Stimulated activated CD8-positive, alpha-beta memory T cell treated with anti-CD3 and anti-CD28 coated beads, Interleukin-12 subunit alpha, Interleukin-12 subunit beta, amount 100 ng/mL, for 24 hours (primary cell): ENCODE data around the gene ORAI2.
"Not testable (repeated sequence)": the region's sequence is repeated elsewhere in the genome, so short reads cannot be mapped to it uniquely, and the experiment has no call there.

Source experiments
- DNase-seq: peaks from one replicate; pipeline ENCODE4 v3.0.0-alpha.2; 2020; ENCODE audit errors: extremely low read depth

ORAI2 gene

DNA sequence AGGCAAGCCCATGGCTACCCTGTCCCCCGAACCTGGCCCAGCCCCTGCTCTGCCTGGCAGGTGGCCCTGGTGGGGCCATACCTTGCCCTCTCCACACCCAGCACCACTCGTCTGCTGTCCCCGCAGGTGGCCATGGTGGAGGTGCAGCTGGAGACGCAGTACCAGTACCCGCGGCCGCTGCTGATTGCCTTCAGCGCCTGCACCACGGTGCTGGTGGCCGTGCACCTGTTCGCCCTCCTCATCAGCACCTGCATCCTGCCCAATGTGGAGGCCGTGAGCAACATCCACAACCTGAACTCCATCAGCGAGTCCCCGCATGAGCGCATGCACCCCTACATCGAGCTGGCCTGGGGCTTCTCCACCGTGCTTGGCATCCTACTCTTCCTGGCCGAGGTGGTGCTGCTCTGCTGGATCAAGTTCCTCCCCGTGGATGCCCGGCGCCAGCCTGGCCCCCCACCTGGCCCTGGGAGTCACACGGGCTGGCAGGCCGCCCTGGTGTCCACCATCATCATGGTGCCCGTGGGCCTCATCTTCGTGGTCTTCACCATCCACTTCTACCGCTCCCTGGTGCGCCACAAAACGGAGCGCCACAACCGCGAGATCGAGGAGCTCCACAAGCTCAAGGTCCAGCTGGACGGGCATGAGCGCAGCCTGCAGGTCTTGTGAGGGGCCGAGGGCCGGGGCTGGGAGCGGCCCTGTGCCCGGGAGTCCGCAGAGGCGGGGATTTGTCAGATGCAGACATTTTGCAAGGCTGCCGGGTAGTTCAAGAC is 13.2 kb downstream of the ORAI2 start:
- no peak for DNase-seq

GRCh38 chr7:102447311-102447710 is 13.9 kb downstream of the ORAI2 start:
- no peak for DNase-seq

GRCh38 chr7:102449136-102449535 is 15.8 kb downstream of the ORAI2 start:
- no peak for DNase-seq

- no peak for DNase-seq
Observed at GRCh38 chr7:102450242-102450641, 16.9 kb downstream of the ORAI2 start.

DNA sequence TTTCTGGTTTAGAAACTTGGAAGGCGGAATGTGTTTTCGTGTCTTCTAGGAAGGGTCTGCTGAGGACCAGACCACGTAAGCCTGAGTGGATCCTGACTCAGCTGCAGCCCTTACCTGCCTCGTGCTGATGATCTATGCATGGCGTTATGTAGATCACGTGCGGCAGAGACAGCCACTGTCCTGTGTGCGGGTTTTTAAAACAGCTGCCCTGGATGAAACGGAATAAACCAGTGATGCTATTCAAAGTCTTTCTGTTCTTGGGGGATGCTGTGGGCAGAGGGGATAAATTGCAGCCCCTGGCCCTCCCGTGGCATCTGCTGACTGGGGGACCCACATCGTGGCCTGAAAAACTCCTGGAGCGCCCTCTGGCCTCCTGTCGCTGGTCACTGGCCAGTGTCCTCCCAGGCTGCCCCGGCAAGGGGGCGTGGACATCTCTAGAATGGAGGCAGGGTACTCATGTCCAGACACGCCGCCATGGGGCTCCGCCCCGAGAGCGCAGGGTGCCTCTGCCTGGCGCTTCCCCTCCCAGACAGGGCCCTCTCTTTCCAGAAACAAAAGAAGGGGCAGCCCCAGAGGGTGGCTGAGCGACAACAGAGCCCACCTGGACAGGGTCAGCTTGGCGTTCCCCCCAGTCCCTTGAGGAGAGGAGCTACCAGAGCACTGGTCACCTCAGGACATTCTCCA is 18.1 kb downstream of the ORAI2 start:
- DNase-seq: no peak

DNA sequence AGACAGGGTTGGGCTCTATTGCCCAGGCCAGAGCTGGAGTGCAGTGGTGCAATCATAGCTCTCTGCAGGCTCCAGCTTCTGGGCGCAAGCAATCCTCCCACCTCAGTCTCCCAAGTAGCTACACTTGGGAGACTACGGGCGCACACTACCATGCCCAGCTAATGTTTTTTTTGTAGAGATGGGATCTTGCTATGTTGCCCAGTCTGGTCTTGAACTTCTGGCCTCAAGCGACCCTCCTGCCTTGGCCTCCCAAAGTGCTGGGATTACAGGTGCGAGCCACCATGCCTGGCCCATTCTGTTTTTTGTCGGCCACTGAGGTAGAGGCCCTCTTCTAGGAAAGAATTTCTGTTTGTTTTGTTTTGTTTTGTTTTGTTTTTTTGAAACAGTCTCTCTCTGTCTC is 19.1 kb downstream of the ORAI2 start:
- DNase-seq: no peak

- DNase-seq: no peak
Observed at GRCh38 chr7:102453319-102453718, 19.9 kb downstream of the ORAI2 start.

DNA sequence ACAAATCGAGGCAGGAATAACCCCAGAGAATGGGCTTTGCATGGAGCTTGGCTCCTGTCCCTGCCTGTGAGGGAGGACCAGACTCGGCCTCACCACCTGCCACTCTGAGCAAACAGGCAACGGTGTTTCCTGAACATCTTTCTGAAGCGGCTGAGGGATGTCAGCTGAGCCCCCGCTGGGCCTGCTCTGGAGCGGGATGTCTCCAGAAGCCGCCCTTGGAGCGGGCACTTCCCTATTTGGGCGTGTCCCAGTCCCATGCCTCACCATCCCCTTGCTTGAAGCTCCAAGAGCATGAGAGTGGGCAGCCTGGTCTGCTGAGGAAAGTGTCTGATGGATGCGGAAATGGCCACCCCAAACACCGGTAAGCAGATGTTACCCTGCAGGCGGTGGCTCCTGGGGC is 21.1 kb downstream of the ORAI2 start:
- no peak for DNase-seq

GRCh38 chr7:102454932-102455331 is 21.6 kb downstream of the ORAI2 start:
- not testable (repeated sequence) for DNase-seq

DNA sequence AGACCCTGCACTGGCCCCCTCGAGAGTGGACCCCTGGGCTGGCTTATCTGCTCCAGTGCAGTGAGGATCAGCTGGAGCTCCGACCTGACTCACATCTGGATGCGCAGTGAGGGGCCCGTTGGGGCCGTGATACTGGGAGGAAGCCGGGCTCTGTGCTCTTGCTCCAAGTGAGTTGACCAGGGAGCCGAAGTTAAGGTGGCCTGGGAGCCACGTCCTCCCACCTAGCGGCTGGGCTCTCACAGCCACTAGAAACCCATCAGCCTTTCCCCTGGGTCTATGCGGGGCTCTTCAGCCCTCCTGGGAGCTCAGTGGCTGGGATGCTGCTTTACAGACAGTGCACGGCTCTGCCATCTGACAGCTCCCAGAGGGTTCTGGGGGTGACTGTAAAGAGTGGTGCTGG is 22.2 kb downstream of the ORAI2 start:
- DNase-seq: no peak

DNA sequence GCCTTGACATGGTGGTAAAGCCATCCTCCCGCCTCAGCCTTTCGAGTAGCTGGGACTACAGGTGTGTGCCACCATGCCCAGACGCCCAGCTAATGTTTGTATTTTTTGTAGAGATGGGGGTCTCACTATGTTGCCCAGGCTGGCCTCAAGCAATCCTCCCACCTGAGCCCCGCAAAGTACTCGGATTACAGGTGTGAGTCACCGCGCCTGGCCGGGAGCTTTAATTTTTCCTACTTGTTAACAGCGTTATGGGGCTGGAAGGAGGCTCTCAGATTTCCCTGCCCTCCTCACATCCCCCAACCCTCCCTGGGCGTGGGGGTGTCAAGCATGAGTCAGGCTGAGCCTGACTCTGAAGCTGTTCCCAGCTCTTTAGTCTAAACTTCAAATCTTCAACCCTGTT is 23.0 kb downstream of the ORAI2 start:
- DNase-seq: no peak

GRCh38 chr7:102457352-102457924 is 24.1 kb downstream of the ORAI2 start:
- DNase-seq: no peak

DNA sequence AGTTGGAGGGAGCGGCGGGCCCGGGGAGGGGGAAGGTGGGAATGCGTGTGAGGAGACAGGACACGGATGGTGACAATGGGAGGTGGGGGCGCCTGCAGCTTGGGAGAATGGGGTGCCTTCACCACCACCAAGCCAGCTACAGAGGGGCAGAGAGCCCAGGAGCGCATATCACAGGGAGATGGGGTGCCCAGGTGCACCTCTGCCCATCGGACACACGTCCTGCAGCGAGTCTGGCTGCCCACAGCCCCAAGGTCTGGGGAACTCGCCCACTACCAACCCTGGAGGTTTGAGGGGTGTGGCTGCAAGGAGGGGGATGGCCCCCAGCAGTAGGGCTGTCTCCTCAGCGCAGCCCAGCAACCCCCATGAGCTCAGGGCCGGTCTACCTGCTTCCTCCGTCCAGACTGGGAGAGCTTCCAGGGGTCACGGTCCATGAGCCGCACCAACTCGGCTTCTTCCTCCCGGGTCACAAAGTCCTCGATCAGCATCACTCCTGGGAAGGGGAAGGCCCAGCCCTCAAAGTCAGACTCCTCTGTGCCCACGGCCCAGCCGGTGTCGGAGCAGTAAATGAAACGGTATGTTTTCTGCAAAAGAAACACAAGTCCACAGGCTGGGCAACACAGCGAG is 26.0 kb downstream of the ORAI2 start:
- DNase-seq: no peak

DNA sequence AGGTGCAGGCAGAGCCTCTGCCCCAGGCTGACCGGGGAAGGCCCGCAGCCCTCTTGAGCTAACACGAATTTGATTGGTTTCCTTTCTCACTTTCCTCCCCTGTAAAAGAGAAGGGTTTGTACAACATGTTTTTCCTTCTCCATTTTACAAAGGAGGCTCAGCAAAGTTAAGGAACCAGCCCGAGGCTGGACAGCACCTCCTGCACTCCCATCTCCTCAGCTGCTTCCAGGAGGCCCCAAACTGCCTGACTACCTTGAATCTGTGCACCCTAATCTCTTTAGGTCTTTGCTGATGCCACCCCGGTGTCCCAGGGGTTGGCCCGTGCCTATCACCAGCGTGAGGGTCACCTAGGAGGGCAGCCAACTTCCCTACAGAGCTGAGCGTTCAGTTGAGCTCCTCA is 27.1 kb downstream of the ORAI2 start:
- DNase-seq: no peak

DNA sequence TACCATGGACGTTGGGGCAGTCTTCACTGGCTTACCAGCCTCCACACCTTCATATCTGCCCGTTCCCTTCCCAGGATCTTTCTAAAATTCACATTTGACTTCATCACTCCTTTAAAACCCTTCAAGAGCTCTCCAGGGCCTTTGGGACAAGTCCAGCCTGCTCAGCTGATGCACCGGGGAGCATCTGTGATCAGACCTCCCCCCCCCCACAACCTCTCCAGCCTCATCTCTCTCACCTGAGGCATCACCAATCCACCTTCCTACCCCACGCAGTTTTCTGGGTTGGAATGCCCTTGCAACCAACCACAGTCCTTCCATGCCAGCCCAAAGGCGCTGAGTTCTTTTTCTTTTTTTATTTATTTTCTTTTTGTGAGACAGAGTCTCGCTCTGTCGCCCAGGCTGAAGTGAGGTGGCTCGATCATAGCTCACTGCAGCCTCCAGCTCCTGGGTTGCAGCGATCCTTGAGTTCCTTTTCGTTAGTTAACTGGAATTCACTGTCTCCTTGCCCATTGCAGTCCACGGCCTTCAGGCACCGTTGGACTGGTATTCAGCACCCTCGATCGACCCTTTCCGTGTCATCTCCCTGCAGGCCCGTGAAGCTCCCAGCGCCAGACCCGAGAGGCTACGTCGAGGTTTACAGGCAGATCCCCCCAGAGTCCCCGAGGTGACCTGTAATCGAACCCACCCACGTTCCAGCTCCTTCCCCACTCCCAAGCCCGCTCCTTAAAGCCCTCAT is 30.6 kb downstream of the ORAI2 start:
- DNase-seq: no peak

- peak; percentile 94 for DNase-seq
Observed at GRCh38 chr7:102464577-102465280, 31.4 kb downstream of the ORAI2 start, which contains the start of the genes ALKBH4 and LRWD1. ALKBH4 (minus strand) TSS chr7:102464863; CDS start chr7:102464836, 27 bp downstream. LRWD1 (plus strand) TSS chr7:102464984; CDS start chr7:102465081, 97 bp downstream.

- no peak for DNase-seq
Observed at GRCh38 chr7:102466097-102466496, 32.7 kb downstream of the ORAI2 start.

GRCh38 chr7:102467581-102468477 is 34.5 kb downstream of the ORAI2 start:
- no peak for DNase-seq

- DNase-seq: no peak
Observed at GRCh38 chr7:102468478-102469350, 35.3 kb downstream of the ORAI2 start.
